Stimulated activated CD4-positive, alpha-beta T cell treated with anti-CD3 and anti-CD28 coated beads, Interleukin-2, amount 100 ng/mL, for 4 hours (primary cell): ENCODE results near the gene TMEM72.
A peak's percentile ranks its signal among the peaks of the same experiment; 100 is the strongest.

ENCODE experiments used
- DNase-seq: peaks from one replicate; pipeline ENCODE4 v3.0.0-alpha.2; 2020; ENCODE audit warnings: low read depth

Gene TMEM72

GRCh38 chr10:44968091-44968490, 57.0 kb downstream of the TMEM72 start:
- no peak for DNase-seq

GRCh38 chr10:44968500-44969400, 57.6 kb downstream of the TMEM72 start:
- DNase-seq, result no peak

GRCh38 chr10:44969854-44970253, 58.7 kb downstream of the TMEM72 start:
- no peak for DNase-seq

- no peak for DNase-seq
These were observed 59.8 kb downstream of the TMEM72 start for GRCh38 chr10:44970812-44971395.

GRCh38 chr10:44971434-44971833, 60.3 kb downstream of the TMEM72 start:
- DNase-seq, result no peak

GRCh38 chr10:44971935-44972757, 61.0 kb downstream of the TMEM72 start:
- DNase-seq, result no peak

GRCh38 chr10:44972874-44973306, 61.8 kb downstream of the TMEM72 start:
- no peak for DNase-seq

- no peak for DNase-seq
These were observed 62.4 kb downstream of the TMEM72 start for GRCh38 chr10:44973323-44974081.

GRCh38 chr10:44974082-44974627, 63.0 kb downstream of the TMEM72 start:
- DNase-seq, result no peak

GRCh38 chr10:44974628-44975430, 63.7 kb downstream of the TMEM72 start:
- peak; percentile 28 for DNase-seq

- no peak for DNase-seq
These were observed 64.5 kb downstream of the TMEM72 start for GRCh38 chr10:44975431-44976331.

GRCh38 chr10:44976352-44977198, 65.4 kb downstream of the TMEM72 start:
- no peak for DNase-seq

GRCh38 chr10:44977287-44978212, 66.4 kb downstream of the TMEM72 start:
- DNase-seq, result no peak

- DNase-seq, result no peak
These were observed 67.1 kb downstream of the TMEM72 start for GRCh38 chr10:44978213-44978569.

GRCh38 chr10:44978570-44979280, 67.6 kb downstream of the TMEM72 start, which contains the start of gene DEPP1:
Gene DEPP1, minus strand, starts transcription at chr10:44978809. Its CDS starts 779 bp downstream, at chr10:44978030.
- no peak for DNase-seq

- no peak for DNase-seq
These were observed 68.4 kb downstream of the TMEM72 start for GRCh38 chr10:44979281-44980191.
